T1000 (cell line): ENCODE measurements around the gene ASPHD1.
"Not testable (repeated sequence)": the region's sequence is repeated elsewhere in the genome, so short reads cannot be mapped to it uniquely, and the experiment has no call there.

ENCODE experiments used
- DNase-seq: peaks from one replicate; lab custom pipeline; 2025; ENCODE audit warnings: mixed read lengths; lab: John Stamatoyannopoulos, UW

Gene ASPHD1

GRCh38 chr16:29907973-29908372 is 7.7 kb downstream of the ASPHD1 start:
- no peak for DNase-seq

GRCh38 chr16:29908719-29909220 is 8.5 kb downstream of the ASPHD1 start:
- no peak for DNase-seq

- no peak for DNase-seq
Measured at GRCh38 chr16:29909391-29909790, 9.1 kb downstream of the ASPHD1 start.

GRCh38 chr16:29909851-29910250 is 9.6 kb downstream of the ASPHD1 start:
- DNase-seq: not testable (repeated sequence)

- no peak for DNase-seq
Measured at GRCh38 chr16:29910819-29911675, 10.8 kb downstream of the ASPHD1 start.

GRCh38 chr16:29911676-29912010 is 11.4 kb downstream of the ASPHD1 start:
- no peak for DNase-seq

GRCh38 chr16:29912087-29912486 is 11.8 kb downstream of the ASPHD1 start:
- DNase-seq: no peak

DNA sequence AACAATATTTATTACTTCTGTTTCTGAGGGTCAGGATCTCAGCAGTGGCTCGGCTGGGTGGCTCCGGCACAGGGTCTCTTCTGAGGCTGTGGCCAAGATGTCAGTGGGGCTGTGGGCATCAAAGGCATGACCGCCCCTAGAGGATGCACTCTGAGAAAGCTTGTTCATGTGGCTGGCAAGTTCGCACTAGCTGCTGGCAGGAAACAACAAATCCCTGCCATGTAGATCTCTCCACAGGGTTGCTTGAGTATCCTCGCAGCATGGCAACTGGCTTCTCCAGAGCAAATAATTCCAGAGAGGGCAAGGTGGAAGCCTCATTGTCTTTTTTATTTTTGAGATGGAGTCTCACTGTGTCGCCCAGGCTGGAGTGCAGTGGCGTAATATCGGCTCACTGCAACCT is 13.2 kb downstream of the ASPHD1 start:
- no peak for DNase-seq

- no peak for DNase-seq
Measured at GRCh38 chr16:29915590-29916247, 15.4 kb downstream of the ASPHD1 start.

- DNase-seq: no peak
Measured at GRCh38 chr16:29916979-29917378, 16.7 kb downstream of the ASPHD1 start.

DNA sequence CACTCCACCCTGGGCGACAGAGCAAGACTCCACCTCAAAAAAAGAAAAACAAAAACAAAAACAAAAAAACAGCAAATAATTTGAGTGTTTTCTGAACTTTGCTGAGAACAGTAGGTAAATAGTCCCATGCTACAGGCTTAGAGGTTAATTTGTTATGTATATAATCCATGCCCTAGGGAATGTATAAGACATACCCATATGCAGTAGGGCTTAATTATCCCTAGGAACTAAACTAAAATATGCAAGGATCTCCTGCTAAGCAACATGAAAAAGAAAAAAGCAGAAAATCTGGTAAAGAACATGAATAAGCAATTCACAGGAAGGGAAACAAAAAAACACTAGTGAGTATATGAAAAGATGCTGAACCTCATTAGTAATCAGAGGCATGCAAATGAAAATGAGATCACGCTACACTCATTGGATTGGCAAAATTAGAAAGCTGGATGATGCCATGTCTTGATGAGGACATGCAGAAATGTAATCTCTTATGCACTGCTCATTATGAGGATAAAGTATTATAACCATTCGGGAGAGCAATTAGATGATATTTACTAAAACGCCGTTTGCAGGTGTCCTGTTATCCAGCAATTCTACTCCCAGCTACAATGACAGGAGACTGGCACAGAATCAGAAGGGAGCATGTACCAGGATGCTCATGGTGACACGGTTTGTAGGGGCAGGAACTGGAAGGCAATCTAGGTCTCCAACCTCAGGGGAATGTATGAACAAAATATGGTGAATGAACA is 20.2 kb downstream of the ASPHD1 start:
- no peak for DNase-seq

- DNase-seq: no peak
Measured at GRCh38 chr16:29921034-29921385, 20.7 kb downstream of the ASPHD1 start.

- DNase-seq: no peak
Measured at GRCh38 chr16:29922326-29922725, 22.0 kb downstream of the ASPHD1 start.

GRCh38 chr16:29922986-29923501 is 22.8 kb downstream of the ASPHD1 start:
- no peak for DNase-seq

GRCh38 chr16:29925105-29925756 is 24.9 kb downstream of the ASPHD1 start:
- DNase-seq: no peak

- peak; percentile 84 for DNase-seq
Measured at GRCh38 chr16:29925781-29926710, 25.8 kb downstream of the ASPHD1 start, which contains the start of gene KCTD13. KCTD13 (minus strand) TSS chr16:29926226; CDS start chr16:29926033, 193 bp downstream.

DNA sequence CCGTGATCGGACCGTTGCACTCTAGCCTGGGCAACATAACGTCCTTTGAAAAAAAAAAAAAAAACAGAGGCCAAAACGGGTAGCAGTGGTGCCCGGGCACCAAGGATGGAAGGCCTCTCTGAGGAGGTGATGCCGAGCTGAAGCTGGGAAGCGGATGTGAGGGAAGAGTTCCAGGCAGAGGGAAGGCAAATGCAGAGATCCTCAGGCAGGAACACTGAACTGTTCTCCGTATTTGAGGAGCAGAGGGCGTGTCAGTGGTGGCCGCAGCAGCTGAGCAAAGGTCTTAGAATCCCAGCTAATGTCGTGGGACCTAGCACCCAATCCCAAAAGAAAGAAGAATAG is 26.4 kb downstream of the ASPHD1 start:
- DNase-seq: no peak

GRCh38 chr16:29927070-29927905 is 27.0 kb downstream of the ASPHD1 start:
- no peak for DNase-seq

- not testable (repeated sequence) for DNase-seq
Measured at GRCh38 chr16:29931750-29932149, 31.5 kb downstream of the ASPHD1 start.

DNA sequence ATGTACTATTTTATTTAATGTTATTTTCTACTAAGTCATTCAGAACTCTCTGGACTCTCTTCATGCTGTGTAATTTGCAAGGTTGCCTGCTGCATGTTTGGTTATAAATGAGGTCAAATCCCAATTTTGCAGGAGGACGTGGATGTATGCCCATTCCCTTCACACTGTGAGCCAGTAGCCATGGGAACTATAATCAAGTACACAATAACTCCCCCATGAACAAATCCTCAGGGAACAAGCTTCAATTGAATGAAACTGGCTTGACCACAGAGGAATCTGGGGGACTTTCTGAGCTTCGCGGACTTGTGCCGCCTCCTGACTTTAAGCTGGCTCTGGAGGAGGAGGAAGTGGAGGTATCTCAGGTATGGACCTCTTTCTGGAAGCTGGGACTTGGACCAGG is 40.4 kb downstream of the ASPHD1 start:
- no peak for DNase-seq
